ENCODE measurements around the gene NID1.

Gene NID1

GRCh38 chr1:236089046-236089773 is 24.3 kb upstream of the NID1 start:
- no peak for TF ChIP-seq CTCF (IDR thresholded peaks at IDR 0.05)
- DNase-seq, result no peak
- H3K36me3 Mint-ChIP-seq (ENCODE audit: low read depth), result no peaks in the 10 kb centered on the region
- no peak overlapping the region for H3K27ac Mint-ChIP-seq
- no peak overlapping the region for H3K4me3 Mint-ChIP-seq
- H3K4me1 Mint-ChIP-seq, result no peaks in the 10 kb centered on the region
- H3K9me3 Mint-ChIP-seq, result peaks cover 3% of the 10 kb centered on the region
- H3K27me3 Mint-ChIP-seq (ENCODE audit: low read depth, poor library complexity), result peaks cover 4% of the 10 kb centered on the region

DNA sequence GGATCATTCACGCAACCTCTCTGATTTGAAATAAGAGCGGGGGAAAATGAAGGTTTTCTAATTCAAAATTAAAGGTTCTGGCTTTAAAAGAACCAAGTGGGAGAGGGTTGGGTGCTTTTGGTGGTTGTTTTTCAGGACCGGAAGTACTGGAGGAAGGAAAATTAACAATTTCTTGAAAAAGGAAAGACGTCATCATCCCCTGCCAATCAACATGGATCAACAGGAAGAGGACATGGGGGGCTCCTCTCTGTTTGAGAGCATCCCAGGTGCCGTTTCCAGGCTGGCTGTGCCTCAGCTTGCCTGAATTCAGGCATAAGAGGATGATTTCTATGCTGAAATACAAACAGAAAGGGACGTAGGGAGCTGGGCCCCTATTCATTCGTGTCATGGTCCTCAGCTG is 21.6 kb upstream of the NID1 start:
- DNase-seq, result no peak
- peaks cover 3% of the 10 kb centered on the region for H3K9me3 Mint-ChIP-seq
- H3K4me3 Mint-ChIP-seq, result no peak overlapping the region
- no peak for TF ChIP-seq CTCF (IDR thresholded peaks at IDR 0.05)
- no peaks in the 10 kb centered on the region for H3K27me3 Mint-ChIP-seq (ENCODE audit: low read depth, poor library complexity)
- no peaks in the 10 kb centered on the region for H3K36me3 Mint-ChIP-seq (ENCODE audit: low read depth)
- H3K4me1 Mint-ChIP-seq, result peaks cover 5% of the 10 kb centered on the region
- H3K27ac Mint-ChIP-seq, result no peak overlapping the region

DNA sequence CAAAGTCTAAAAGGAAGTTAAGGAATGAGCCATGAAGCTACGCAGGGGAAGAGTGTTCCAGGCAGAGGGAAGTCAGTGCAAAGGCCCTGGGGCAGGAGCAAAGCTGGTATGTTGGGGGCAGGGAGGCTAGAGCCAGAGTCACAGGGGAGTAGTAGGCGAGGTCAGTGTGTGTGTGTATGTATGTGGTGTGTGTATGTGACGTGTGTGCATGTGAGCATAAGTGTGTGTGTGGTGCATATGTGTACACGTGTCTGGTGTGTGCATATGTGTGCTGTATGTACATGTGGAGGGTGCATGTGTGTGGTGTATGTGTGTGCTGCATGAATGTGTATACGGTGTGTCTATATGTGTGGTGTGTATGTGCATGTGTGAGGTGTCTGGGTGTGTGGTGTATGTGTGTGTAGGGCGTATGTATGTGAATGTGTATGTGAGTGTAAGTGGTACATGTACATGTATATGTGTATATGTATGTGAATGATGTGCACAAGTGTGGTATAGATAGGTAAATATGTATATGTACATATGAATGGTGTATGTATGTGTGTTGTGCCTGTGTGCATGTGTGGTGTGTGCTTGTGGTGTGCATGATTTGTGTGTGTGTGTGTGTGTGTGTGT is 20.8 kb upstream of the NID1 start:
- no peaks in the 10 kb centered on the region for H3K36me3 Mint-ChIP-seq (ENCODE audit: low read depth)
- H3K4me1 Mint-ChIP-seq, result peaks cover 5% of the 10 kb centered on the region
- no peaks in the 10 kb centered on the region for H3K27me3 Mint-ChIP-seq (ENCODE audit: low read depth, poor library complexity)
- H3K4me3 Mint-ChIP-seq, result no peak overlapping the region
- no peak overlapping the region for H3K27ac Mint-ChIP-seq
- no peak for DNase-seq
- no peak for TF ChIP-seq CTCF (IDR thresholded peaks at IDR 0.05)
- H3K9me3 Mint-ChIP-seq, result peaks cover 3% of the 10 kb centered on the region

- Mint-ChIP-seq H3K27me3 (ENCODE audit: low read depth, poor library complexity) (no peaks in the 10 kb centered on the region), H3K4me3 (no peak overlapping the region), H3K27ac (no peak overlapping the region), H3K36me3 (ENCODE audit: low read depth) (no peaks in the 10 kb centered on the region), H3K9me3 (peaks cover 3% of the 10 kb centered on the region), H3K4me1 (peaks cover 5% of the 10 kb centered on the region)
- TF ChIP-seq CTCF (IDR thresholded peaks at IDR 0.05), result no peak
- DNase-seq, result no peak
Measured at GRCh38 chr1:236084386-236084730, 19.5 kb upstream of the NID1 start.

DNA sequence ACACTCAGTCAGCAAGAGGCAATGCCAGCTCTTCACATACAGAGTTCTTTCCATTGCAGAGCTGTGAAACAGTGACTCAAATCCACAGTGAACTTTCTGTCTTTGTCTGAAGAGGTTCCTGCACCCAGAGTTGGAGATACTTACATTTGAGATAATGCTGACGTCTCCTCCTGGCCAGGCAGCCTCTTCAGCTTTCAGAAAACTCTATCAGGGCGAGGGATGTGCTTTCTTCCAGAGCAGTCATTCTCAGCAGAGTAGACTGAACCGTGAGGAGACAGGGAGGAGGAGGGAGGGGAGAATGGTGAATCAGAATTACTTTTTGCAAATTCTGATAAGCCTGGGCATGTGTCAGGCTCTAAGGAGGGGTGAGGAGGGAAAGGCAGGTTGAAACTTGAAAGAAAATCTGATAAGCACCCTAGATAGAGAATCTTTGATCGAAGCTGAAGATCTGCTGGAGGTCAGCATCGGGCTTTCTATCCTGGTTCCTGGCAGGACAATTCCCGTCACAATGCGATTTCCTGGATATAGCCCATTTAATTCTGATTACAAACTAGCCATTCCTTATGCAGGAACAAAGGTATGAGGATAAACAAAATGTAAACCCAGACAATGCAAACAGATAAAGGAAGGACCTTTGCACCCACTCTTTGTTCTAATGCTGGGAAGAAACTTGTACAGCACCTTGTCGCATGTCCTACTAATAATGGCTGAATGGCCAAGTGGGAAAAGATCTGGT is 18.9 kb upstream of the NID1 start:
- H3K27ac Mint-ChIP-seq, result no peak overlapping the region
- H3K9me3 Mint-ChIP-seq, result no peaks in the 10 kb centered on the region

More for the DNA sequence above, 18.9 kb upstream of the NID1 start:
- no peak for TF ChIP-seq CTCF (IDR thresholded peaks at IDR 0.05)
- Mint-ChIP-seq H3K4me1 (peaks cover 5% of the 10 kb centered on the region), H3K36me3 (ENCODE audit: low read depth) (no peaks in the 10 kb centered on the region), H3K27me3 (ENCODE audit: low read depth, poor library complexity) (no peaks in the 10 kb centered on the region), H3K4me3 (no peak overlapping the region)
- DNase-seq, result no peak

Data from nephron progenitor cell (in vitro differentiated cells).